HG02623 (cell line): ENCODE data around the gene AP4M1.

Source experiments
- ATAC-seq: cut with Tn5 transposase; IDR thresholded peaks from one replicate; pipeline ENCODE4 v1.9.1; 2021; ENCODE audit warnings: moderate library complexity; ENCODE audit not compliant: unreplicated experiment

Gene AP4M1

GRCh38 chr7:100107125-100107737 is 5.8 kb downstream of the AP4M1 start:
- ATAC-seq: no peak

- no peak for ATAC-seq
Observed at GRCh38 chr7:100107890-100108289, 6.4 kb downstream of the AP4M1 start.

GRCh38 chr7:100109521-100110163 is 8.2 kb downstream of the AP4M1 start:
- no peak for ATAC-seq

- ATAC-seq: no peak
Observed at GRCh38 chr7:100111156-100111555, 9.7 kb downstream of the AP4M1 start.

DNA sequence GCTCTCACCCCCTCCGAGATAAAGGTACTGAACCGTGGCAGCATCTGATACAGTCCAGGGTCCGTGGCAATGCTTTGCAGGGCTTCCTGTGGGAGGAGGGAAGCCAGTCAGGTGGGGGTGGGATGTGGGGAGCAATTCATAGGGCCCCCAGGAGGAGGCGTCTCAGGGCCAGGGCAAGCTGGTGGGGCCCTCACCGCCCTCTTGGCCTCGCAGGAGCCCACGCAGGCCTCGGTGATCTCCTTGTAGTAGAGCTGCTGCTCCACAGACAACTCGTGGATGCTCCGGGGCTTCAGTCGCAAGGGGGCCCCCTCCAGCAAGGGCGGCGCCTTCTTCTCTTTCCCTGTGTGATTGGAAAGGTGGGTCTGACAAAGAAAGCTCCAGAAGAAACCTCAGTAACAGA is 10.5 kb downstream of the AP4M1 start:
- no peak for ATAC-seq

DNA sequence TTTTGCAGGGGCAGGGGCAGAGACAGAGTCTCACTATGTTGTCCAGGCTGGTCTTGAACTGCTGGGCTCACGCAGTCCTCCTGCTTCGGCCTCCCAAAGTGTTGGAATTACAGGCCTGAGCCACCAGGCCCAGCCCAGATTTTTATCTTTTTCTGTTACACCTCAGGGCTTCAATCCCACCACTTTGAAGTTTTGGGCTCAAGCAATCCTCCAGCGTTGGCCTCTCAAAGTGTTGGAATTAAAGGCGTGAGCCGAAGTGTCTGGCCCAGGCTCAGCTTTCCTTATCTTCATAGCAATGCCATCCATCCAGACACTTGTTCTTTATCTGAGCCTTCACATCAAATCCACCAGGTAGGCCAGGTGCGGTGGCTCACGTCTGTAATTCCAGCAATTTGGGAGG is 13.6 kb downstream of the AP4M1 start:
- ATAC-seq: no peak

- ATAC-seq: no peak
Observed at GRCh38 chr7:100118388-100119071, 17.1 kb downstream of the AP4M1 start.

- peak; percentile 78 for ATAC-seq
Observed at GRCh38 chr7:100119072-100119969, 17.9 kb downstream of the AP4M1 start, which contains the start of the genes CNPY4 and TAF6. CNPY4 (plus strand) TSS chr7:100119634; CDS start chr7:100119745, 111 bp downstream. TAF6 (minus strand) TSS chr7:100119358; CDS start chr7:100114209, 5,149 bp downstream.

- ATAC-seq: no peak
Observed at GRCh38 chr7:100119970-100120732, 18.7 kb downstream of the AP4M1 start.

GRCh38 chr7:100120733-100121036 is 19.2 kb downstream of the AP4M1 start:
- no peak for ATAC-seq

DNA sequence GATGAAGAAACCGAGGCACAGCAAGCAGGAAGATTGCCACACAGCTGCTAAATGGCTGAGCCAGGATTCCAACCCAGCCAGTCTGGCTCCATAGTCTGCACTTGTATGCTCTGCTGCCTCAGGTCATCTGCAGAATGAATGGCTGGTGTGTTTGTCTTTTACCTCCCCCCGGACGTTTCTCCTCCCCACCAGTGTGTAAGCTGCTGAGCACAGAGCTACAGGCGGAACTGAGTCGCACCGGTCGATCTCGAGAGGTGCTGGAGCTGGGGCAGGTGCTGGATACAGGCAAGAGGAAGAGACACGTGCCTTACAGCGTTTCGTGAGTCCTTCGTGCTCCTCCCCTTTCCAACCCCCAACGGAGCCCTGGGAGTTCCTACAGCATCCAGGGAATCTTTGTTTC is 20.6 kb downstream of the AP4M1 start:
- ATAC-seq: no peak

- ATAC-seq: no peak
Observed at GRCh38 chr7:100122568-100122967, 21.1 kb downstream of the AP4M1 start.

DNA sequence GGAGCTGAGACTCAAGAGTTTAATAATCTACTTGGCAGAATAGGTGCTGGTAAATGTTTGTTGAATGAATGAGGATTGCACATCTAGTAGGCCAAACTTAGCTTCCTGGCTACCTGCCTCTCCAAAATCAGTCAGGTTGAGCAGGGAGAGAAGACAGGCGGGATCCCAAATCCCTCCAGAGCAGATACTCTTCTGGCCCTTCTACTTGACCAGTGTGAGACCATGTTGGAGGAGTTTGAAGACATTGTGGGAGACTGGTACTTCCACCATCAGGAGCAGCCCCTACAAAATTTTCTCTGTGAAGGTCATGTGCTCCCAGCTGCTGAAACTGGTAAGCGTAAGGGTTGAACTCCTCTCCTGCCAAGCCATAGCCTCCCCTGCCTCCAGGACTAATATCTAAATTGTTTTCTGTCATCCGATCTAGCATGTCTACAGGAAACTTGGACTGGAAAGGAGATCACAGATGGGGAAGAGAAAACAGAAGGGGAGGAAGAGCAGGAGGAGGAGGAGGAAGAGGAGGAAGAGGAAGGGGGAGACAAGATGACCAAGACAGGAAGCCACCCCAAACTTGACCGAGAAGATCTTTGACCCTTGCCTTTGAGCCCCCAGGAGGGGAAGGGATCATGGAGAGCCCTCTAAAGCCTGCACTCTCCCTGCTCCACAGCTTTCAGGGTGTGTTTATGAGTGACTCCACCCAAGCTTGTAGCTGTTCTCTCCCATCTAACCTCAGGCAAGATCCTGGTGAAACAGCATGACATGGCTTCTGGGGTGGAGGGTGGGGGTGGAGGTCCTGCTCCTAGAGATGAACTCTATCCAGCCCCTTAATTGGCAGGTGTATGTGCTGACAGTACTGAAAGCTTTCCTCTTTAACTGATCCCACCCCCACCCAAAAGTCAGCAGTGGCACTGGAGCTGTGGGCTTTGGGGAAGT is 23.1 kb downstream of the AP4M1 start:
- ATAC-seq: no peak

GRCh38 chr7:100126239-100126930 is 24.9 kb downstream of the AP4M1 start:
- peak; percentile 4 for ATAC-seq

- peak; percentile 55 for ATAC-seq
Observed at GRCh38 chr7:100126931-100127865, 25.8 kb downstream of the AP4M1 start, which contains the start of gene MBLAC1. MBLAC1 (plus strand) TSS chr7:100126967; CDS start chr7:100127396, 429 bp downstream.

GRCh38 chr7:100127866-100128636 is 26.6 kb downstream of the AP4M1 start:
- no peak for ATAC-seq

DNA sequence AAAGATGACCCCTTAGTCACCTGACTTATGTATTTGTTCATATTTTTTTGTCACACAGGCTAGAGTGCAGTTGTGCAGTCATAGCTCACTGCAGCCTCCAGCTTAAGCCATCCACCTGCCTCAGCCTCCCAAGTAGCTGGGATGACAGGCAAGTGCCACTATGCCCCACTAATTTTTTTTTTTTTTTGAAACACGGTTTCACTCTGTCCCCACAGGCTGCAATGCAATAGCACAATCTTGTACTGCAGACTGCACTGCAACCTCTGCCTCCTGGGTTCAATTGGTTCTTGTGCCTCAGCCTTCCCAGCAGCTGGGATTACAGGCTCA is 27.2 kb downstream of the AP4M1 start:
- no peak for ATAC-seq
